A549 (cell line): Measurements from ENCODE around the gene MECR.
"Not testable (repeated sequence)": the region's sequence is repeated elsewhere in the genome, so short reads cannot be mapped to it uniquely, and the experiment has no call there.

Experiments used
- CTCF ChIP-seq: fragments of >200 bp; sonication (Bioruptor Twin); formaldehyde crosslinking; IDR thresholded peaks from 3 replicates; pipeline ENCODE4 v1.5.1; 2016
- MAX ChIP-seq: IDR thresholded peaks from 2 replicates; pipeline ENCODE4 v1.6.1; 2012
- POLR2A ChIP-seq: IDR thresholded peaks from 2 replicates; pipeline ENCODE4 v1.6.1; 2012; ENCODE audit warnings: mild to moderate bottlenecking, low read length

- TF ChIP-seq MAX, POLR2A, CTCF: not testable (repeated sequence)
Measured at GRCh38 chr1:29150346-29150745, 80.4 kb downstream of the MECR start.
